NCI-H1417 treated with DMSO at 0.1 percent for 48 hours (cell line): ENCODE data around the gene TRIM37.
"Not testable (repeated sequence)": the region's sequence is repeated elsewhere in the genome, so short reads cannot be mapped to it uniquely, and the experiment has no call there.

Source experiments
- DNase-seq: peaks from one replicate; lab custom pipeline; 2025; lab: John Stamatoyannopoulos, UW

Gene TRIM37, protein sequence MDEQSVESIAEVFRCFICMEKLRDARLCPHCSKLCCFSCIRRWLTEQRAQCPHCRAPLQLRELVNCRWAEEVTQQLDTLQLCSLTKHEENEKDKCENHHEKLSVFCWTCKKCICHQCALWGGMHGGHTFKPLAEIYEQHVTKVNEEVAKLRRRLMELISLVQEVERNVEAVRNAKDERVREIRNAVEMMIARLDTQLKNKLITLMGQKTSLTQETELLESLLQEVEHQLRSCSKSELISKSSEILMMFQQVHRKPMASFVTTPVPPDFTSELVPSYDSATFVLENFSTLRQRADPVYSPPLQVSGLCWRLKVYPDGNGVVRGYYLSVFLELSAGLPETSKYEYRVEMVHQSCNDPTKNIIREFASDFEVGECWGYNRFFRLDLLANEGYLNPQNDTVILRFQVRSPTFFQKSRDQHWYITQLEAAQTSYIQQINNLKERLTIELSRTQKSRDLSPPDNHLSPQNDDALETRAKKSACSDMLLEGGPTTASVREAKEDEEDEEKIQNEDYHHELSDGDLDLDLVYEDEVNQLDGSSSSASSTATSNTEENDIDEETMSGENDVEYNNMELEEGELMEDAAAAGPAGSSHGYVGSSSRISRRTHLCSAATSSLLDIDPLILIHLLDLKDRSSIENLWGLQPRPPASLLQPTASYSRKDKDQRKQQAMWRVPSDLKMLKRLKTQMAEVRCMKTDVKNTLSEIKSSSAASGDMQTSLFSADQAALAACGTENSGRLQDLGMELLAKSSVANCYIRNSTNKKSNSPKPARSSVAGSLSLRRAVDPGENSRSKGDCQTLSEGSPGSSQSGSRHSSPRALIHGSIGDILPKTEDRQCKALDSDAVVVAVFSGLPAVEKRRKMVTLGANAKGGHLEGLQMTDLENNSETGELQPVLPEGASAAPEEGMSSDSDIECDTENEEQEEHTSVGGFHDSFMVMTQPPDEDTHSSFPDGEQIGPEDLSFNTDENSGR

DNA sequence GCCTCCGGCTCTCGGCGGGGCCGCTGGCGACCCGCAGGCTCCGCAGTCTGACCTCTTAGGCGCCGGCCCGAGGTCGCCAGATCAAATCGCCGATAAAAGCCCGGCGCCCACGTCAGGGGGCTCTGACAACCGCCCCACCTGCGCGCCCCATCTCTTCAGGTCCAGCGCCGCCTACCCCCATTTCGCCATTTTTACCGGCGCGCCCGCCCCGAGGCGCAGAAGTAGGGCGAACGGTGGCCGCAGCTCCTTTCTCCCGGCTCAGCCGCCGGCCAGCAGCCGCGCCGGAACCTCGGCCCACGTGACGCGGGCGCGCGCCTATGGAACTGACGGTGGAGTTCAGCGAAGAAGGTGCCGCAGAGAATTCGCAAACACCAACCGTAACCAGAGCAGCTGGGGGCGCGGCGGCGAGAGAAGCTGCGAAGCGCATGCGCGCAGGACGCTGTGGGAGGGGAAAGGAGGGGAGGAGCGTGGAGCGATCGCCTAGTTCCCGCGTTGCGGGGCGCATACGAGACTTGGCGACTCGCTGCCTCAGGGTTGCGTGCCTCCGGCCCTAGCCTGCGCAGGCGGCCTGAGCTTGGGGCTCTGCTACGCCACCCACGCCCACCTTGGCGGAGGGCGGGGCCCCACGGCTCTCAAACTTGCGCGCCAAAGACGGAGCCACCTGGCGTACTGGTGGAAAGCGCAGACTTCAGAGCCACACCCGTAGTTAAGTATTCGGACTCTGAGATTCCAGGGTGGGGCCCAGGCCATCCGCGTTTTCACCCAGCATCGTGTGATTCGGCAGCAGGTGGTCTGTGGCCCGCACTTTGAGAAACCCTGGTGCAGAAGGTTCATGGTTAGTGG lies at the start of gene TRIM37:
Gene TRIM37, minus strand, starts transcription at position 418 of the 843 bp plus-strand sequence. CDS start 419 bp downstream, outside the sequence.
- peak; percentile 91 for DNase-seq

DNA sequence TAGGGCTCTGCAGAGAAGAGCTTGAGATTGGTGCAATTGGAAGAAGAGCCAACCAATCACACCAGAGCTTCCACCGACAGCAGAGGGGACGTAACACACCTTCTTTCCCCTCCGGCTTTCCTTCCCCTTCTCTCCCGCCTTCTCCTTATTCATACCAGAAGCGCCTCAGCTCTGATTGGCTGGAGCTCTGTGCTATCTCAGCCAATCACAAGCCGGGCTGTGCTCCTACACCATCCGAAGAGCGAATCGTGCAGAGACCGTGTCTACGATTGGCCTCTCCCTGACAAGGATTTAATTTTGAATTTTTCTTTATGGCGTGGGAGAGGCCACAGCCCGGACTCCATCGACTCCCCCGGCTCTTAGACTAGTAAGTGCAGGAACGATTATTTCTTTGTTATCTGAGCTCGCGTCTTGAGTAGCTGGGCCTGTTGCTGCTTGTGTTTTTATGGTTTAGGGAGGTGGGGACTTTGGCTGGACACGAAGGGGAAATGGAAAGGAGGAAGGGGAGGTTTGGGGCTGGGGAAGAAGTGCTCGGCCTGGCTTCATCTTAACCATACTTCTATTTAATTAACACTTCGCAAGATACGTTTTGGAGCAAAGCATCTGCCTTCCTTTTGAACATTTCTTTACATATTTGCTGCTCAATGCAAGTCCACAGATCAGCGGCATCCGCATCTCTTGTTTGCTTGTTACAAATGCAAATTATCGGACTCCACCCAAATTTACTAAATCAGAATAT lies 48.9 kb upstream of the TRIM37 start, which contains the start of gene PRR11:
Gene PRR11, plus strand, starts transcription at position 308 of the 739 bp plus-strand sequence. CDS start 14,007 bp downstream, outside the sequence.
- DNase-seq = peak; percentile 100

DNA sequence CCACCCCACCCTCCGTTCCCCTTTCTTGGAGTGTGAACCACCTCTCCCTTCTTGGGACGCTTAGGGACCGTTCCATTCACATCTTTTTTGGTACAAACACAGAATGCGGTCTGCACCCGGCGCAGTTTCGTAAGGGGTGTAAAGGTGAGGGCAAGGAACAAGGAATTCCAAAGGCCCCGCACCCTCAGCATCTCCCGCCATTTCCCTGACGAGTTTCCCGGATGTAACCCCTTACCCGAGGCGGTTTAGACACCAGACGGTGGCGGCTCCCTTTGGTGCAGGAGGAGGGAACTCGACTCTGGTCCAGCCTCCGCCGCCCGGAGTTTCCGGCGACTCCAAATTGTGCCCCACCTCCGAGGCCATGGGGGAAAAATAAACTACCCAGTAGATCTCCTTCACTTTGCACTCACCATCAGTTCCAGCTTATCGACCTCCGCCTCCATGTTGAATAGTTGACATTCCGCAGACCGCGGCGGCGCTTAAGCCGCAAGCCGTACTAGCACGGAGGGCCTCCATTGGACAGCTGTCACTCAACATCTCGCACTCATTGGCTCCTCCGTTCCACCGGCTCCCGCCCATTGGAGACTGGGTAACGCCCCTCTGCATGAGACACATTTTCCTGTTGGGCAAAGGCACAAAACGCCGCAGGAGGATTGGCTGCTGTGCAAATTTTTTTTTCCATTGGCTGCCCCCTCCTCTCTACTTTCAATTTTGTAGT lies 48.2 kb upstream of the TRIM37 start, which contains the start of gene SKA2:
Gene SKA2, minus strand, starts transcription at position 466 of the 718 bp plus-strand sequence. Its CDS starts 23 bp downstream, at position 443.
- DNase-seq = peak; percentile 100

DNA sequence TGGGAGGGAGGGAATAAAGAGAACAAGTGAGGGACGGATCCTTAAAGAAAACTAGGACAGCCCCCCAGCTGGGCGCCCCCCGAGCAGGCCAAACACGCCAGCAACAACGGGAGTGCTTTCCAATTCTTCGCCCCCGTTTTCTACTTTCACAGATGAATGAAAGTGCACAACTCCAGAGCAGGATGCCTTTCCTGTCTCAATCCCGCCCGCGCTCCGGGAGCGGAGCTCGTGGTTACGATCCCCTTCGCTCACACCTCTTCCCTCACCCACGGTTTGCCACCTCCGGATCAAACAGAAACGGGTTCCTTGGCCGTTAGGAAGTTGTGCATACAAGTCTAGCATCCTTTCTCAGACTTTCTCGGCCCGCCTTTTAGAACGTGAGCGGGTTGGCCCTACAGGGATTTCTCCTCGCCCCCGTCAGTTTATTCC lies 47.6 kb upstream of the TRIM37 start:
- DNase-seq = no peak

DNA sequence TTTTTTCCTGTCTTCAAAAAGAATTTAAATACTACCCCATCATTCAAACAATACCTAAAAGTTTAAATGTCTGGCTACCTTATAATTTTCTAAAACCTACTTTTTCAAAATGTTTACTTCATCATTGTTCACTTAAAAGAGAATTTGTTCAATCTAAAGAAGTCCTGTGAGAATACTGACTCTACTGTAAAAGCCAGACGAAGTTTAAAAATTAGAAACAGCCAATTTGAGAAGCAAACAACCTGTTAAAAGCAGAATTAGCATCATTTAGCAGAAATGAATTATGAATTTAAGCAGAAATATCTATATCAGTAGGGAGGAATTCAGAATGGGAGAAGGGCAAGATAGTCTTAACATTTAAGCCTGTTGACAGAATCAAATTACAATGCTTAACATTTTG lies 46.2 kb upstream of the TRIM37 start:
- DNase-seq = no peak

DNA sequence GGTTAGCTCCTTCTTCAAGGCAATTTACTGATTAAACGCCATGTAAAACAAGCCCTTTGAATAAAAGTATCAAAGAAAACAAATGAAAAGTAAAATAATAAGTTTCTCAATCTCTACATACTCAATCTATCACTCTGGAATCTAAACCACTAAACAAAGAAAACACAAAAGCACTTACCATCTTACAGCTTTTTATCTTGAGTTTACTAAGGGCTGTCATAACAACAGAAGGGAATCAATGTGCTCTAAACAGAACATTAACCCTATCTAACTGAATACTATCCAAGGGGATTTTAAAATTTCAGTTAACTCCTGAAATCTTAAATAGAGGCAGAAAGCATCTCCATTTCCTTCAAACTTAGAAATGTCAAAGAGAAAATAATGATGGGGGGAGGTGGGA lies 44.9 kb upstream of the TRIM37 start:
- DNase-seq = no peak

DNA sequence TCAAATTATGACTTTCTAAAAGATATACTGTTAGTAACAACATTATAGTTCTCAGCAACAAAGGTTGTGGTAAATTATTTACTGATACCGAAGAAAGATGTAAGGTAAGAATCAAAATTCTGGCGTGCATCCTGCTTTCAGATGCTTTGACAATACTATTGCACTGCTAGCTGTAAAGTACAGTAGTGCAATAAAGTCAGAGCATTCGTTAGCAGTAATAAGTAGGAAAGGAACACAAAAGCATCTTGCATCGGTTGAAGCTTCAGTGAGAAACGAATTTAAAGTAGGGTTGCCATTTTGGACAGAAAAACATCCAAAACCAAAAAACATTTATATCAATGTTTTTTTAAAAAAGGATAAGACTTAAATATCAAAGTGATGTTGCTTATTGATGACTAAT lies 44.3 kb upstream of the TRIM37 start:
- DNase-seq = no peak

DNA sequence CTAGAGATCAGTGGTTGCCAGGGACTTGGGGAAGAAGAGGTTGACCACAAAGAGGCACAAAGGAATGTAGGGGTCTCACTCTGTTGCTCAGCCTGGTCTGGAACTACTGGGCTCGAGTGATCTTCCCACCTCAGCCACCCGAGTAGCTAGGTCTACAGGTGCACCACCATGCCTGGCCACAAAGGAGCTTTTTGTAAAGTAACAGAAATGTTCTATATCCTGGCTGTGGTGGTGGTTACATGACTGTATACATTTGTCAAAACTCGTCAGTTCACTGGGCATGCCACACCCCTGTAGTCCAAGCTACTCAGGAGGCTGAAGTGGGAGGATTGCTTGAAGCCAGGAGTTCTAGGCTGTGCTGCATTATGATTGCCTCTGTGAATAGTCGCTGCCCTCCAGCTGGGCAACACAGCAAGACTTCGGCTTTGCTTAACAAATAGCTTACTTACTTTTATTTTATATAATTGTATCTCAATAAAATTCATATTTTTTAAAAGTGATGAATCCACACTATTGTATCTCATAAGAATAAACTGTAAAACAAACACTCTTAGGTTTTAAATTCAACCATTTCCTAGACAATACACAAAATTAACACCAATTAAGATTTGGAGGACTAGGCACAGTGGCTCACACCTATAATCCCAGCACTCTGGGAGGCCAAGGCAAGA lies 43.3 kb upstream of the TRIM37 start:
- no peak for DNase-seq

DNA sequence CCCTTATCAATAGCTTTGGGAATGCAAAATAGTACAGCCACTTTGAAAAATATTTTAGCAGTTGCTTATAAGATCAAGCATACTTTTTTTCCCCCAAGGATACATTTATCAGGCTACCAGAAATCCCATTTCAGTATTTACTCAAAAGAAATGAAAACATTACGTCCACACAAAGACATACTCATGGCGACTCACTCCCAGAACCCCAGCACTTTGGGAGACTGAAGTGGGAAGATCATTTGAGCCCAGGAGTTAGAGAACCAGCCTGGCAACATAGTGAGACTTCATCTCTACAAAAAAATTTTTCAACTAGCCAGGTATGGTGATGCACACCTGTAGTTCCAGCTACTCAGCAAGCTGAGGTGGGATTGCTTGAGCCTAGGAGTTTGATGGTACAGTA lies 42.4 kb upstream of the TRIM37 start:
- DNase-seq = no peak

DNA sequence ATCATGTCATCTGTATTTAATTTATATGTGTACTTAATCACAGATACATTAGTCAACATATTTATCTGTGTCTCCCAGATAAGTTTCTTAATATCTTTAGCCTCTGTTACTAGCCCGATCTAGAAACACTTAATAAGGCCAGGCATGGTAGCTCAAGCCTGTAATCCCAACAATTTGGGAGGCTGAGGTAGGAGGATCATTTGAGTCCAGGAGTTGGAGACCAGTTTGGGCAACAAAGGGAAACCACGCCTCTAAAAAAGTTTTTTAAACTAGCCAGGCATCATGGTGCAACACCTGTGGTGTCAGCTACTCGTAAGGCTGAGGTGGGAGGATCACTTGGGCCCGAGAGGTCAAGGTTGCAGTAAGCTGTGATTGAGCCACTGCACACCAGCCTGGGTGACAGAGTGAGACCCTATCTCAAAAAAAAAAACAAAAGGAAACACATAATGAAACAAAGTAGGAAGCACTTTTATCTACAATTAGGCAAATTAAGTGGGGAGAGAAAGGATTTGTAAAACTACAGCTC lies 39.0 kb upstream of the TRIM37 start:
- DNase-seq = no peak

DNA sequence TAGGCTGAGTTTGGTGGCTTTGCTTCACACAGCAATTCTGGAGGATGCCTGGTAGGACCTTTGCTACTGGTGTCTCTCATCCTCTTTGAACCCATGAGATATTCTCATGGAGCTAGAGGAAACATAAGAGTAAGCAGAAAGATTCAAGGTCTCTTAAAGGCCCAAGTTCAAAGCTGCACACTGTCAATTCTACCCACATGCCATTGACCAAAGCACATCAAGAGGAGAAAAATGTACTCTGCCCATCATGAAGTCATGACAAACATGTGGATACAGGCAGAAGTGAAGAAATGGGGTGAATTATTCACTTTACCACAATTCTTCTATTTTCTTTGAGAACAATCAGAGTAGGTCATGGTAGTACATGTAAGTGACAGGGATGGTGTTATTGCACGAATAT lies 35.2 kb upstream of the TRIM37 start:
- DNase-seq = no peak

DNA sequence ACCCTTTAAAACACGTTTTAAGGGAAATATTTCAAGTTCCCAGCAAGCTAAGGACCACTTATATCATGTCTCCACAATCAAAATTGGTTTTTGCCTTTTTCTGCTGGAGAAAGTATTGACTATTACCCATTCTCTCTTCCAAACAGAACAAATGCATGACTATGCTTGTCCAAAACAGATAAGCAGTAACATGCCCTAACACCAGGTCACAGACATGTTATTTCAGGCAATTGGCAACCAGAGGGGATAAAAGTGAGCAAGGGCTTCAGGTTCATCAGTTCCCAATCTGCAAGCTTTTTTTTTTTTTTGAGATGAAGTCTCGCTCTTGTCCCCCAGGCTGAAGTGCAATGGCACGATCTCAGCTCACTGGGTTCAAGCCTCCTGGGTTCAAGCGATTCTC lies 33.3 kb upstream of the TRIM37 start:
- DNase-seq = no peak

DNA sequence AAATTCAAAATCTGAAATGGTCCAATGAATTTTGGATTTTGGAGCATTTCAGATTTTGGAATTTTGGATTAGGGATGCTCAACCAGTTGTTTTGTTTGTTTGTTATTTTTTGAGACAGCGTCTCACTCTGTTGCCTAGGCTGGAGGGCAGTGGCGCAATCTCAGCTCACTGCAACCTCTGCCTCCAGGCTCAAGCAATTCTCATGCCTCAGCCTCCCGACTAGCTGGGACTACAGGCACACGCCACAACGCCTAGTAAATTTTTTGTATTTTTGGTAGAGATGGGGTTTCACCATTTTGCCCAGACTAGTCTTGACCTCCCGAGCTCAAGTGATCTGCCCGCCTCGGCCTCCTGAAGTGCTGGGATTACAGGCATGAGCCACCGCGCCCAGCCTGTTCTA lies 31.7 kb upstream of the TRIM37 start:
- not testable (repeated sequence) for DNase-seq

DNA sequence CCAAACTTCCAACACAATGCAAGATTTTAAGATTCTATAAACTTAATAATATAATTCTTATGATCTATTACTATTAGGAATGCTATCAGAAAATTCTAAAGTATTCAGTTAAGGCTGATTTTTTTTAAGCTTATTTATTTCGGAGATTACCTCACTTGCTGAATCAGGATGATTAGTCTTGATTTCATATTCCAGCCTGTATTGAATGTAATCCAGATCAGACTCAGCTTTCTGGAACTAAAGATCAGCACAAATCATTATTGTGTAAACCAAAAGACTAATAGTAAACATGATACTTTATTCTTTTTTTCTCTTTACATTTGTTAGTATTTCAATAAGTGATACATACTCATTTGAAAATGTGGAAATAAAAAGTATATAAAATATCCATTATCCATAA lies 24.5 kb upstream of the TRIM37 start:
- DNase-seq = no peak

DNA sequence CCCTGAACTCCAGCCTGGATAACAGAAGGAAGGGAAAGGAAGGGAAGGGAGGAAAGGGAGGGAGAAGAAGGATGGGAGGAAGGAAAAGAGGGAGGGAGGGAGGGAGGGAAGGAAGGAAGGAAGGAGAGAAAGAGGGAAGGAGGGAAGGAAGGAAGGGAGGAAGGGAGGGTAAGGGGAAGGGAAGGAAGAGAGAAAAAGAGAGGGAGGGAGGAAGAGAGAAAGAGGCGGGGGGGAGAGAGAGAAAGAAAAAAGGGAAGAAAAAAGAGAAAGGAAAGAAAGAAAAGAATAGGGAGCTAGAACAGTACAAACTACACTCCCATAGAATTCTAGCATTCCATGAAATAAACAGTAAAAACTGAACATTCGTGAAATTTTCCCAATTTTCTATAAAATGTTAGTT lies 23.1 kb upstream of the TRIM37 start:
- DNase-seq = no peak

DNA sequence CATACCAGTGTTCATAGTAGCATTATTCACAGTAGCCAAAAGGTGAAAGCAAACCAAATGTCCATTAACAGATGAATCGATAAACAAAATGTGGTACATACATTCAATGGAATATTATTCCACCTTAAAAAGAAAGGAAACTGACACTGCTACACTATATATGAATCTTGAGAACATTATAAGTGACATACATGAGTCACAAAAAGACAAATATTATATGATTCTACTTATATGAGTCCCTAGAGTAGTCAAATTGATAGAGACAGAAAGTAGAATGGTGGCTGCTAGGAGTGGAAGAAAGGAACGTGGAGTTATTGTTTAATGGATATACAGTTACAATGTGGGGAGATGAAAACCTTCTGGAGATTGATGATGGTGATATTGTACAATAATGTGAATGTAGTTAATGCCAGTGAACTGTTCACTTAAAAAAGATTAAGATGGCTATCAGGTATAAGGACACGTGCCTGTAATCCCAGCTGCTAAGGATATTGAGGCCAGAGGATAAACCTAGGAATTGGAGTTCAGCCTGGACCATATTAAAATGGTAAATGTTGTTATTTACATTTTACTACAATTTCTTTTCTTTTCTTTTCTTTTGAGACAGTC lies 20.2 kb upstream of the TRIM37 start:
- no peak for DNase-seq

DNA sequence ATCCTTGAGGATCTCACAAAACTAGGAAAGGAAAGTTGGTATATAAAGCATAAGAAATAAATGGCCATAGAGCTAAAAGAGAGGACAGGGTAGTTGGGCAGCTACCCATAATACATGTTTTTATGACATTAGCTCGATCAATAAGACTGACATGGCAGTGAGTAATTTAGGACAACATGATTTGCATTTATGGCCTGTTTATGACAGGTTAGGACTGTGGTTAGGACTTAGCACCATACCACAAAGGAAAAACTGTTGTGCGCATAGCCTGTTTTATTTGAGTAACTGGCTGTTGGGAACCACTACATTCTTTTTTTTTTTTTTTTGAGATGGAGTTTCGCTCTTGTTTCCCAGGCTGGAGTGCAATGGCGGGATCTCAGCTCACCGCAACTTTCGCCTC lies 18.0 kb upstream of the TRIM37 start:
- no peak for DNase-seq

DNA sequence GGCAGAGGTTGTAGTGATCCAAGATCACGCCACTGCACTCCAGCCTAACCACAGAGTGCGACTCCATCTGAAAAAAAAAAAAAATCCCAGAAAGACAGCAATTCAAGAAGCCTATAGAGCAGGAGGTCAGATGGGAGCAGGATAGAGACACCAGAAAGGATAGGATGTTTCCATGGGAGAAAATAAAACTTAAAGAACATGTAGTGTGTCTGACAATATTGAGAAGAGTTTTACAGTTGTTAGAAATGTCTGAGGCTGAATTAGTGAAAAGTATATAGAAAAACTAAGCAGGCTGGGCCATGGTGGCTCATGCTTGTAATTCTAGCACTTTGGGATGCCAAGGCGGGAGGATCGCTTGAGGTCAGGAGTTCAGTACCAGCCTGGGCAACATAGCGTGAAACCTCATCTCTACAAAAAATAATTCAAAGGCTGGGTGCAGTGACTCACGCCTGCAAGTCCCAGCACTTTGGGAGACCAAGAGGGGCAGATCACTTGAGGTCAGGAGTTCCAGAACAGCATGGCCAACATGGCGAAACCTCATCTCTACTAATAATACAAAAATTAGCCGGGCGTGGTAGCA lies 15.3 kb upstream of the TRIM37 start:
- DNase-seq = no peak

DNA sequence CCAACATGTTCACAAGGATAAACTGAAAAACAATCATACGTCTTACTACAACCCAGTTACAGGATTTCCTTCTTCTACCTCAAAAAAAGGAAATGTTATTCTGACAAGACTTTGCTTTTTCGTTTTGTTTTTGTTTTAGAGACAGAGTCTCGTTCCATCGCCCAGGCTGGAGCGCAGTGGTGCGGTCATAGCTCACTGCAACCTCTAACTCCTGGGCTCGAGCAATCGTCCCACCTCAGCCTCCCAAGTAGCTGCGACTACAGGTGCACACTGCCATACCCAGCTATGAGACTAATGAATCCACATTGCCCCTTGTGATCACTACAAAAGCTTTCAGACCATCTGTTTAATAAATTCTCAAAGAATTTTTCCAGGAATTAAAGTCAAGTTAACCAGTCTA lies 8.8 kb upstream of the TRIM37 start:
- DNase-seq = no peak
